Stimulated activated CD4-positive, alpha-beta T cell treated with anti-CD3 and anti-CD28 coated beads, Interleukin-2, amount 100 ng/mL, for 24 hours (primary cell): Measurements from ENCODE around the gene CD276.

Source experiments
- DNase-seq, 2 donors: peaks; one replicate each; pipeline ENCODE4 v3.0.0-alpha.2; 2020

Gene CD276

GRCh38 chr15:73749971-73750370, 65.8 kb downstream of the CD276 start:
- DNase-seq, result no peak

- DNase-seq, result no peak
Measured at GRCh38 chr15:73750438-73750837, 66.3 kb downstream of the CD276 start.

GRCh38 chr15:73750951-73751350, 66.8 kb downstream of the CD276 start:
- DNase-seq, result no peak

- no peak for DNase-seq
Measured at GRCh38 chr15:73751511-73751898, 67.3 kb downstream of the CD276 start.

- DNase-seq, result no peak
Measured at GRCh38 chr15:73751899-73752805, 68.0 kb downstream of the CD276 start.

GRCh38 chr15:73752806-73753193, 68.6 kb downstream of the CD276 start:
- DNase-seq, result peak in 1 of 2 donors; percentile 6

- no peak for DNase-seq
Measured at GRCh38 chr15:73753250-73754130, 69.3 kb downstream of the CD276 start, which contains the start of gene INSYN1. TSS of gene INSYN1 (minus strand) at chr15:73753351. CDS start at chr15:73751130, 2,221 bp downstream.

GRCh38 chr15:73754461-73754860, 70.3 kb downstream of the CD276 start:
- DNase-seq, result no peak

GRCh38 chr15:73755481-73755880, 71.3 kb downstream of the CD276 start:
- no peak for DNase-seq

GRCh38 chr15:73755946-73756345, 71.8 kb downstream of the CD276 start:
- DNase-seq, result no peak

- no peak for DNase-seq
Measured at GRCh38 chr15:73756390-73756789, 72.2 kb downstream of the CD276 start.

- DNase-seq, result no peak
Measured at GRCh38 chr15:73756947-73757513, 72.8 kb downstream of the CD276 start.

GRCh38 chr15:73757571-73757970, 73.4 kb downstream of the CD276 start:
- no peak for DNase-seq

GRCh38 chr15:73758461-73758860, 74.3 kb downstream of the CD276 start:
- no peak for DNase-seq

- no peak for DNase-seq
Measured at GRCh38 chr15:73760330-73761329, 76.4 kb downstream of the CD276 start.

- no peak for DNase-seq
Measured at GRCh38 chr15:73763931-73764330, 79.7 kb downstream of the CD276 start.
